HG03066 (cell line): ENCODE data around the gene MBOAT2.
"Not testable (repeated sequence)": the region's sequence is repeated elsewhere in the genome, so short reads cannot be mapped to it uniquely, and the experiment has no call there.

Source experiments
- ATAC-seq: cut with Tn5 transposase; IDR thresholded peaks from one replicate; pipeline ENCODE4 v1.9.1; 2021; ENCODE audit warnings: low read depth; ENCODE audit not compliant: unreplicated experiment

The MBOAT2 gene

DNA sequence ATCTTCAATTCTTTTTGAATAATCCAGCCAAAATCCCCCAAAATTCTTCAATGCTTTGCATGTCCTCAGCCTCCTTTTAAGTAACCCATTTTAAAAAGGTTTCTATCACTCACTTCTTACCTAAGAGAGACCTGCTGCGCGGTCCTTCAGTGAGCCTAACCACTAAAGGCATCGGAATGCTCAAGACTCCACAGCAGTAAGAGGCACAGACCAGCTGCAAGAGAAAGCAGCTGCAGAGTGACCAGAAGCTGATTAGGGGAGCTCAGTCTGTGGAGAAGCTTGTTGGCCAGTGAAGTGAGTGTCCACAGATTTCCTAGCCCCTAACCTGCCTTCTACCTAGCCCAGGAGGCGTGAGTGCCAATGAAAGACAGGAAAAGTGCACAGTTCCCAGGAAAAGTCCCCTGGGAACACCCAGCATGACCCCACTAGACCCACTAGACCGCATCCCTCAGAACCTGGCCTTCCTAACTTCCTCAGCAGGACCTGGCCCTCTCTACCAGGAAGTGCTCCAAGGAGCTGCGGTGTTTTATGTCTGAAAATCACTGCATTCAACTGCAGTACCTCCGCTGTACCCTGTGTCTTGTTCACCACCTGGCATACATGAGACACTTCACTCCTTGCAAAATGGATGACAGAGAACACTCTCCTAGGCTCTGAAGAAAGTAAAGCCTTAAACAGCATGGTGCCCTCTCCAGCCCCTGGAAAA lies 10.1 kb downstream of the MBOAT2 start:
- ATAC-seq = no peak

DNA sequence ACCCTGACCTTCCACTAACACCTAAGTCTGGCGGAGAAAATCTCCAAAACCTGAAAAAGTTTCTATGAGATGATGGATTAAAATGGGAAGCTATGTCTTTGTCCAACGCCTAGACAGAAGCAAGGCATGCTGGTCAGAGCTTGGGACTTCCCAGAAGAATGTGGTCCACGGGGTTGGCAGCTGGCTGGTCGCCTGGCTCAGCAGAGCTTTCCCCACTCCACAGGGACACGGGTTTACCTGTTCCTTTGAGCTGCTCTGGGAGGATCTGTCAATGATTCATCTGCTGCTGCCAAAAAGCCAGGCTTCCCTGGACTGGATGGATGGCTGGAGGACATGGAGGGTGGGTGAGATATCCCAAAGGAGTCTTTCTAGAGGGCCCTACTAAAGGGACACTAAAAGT lies 10.8 kb downstream of the MBOAT2 start:
- no peak for ATAC-seq

DNA sequence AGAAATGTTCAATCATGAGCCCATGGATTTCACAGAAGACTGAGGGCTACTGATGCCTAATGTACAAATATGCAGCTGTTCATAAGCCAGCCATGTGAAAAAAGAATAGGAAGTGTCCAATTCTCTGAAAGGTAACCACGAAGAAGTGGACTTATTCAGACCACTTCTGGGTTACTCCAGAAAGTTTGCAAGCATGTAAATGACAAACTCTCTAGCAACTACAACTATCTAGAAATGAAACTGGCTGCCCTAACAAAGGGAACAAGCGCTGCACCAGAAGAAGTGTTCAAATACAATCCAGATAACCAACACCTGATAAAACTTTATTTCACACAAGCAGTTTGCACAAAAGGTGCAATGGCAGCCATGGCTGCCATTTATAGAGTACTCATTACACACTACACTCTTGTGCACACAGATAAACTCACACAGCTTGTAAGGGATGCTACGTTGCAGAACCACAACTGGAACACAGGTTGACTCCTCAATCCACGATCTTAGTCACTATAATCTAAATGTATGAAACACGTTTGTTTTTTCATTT lies 13.9 kb downstream of the MBOAT2 start:
- no peak for ATAC-seq

DNA sequence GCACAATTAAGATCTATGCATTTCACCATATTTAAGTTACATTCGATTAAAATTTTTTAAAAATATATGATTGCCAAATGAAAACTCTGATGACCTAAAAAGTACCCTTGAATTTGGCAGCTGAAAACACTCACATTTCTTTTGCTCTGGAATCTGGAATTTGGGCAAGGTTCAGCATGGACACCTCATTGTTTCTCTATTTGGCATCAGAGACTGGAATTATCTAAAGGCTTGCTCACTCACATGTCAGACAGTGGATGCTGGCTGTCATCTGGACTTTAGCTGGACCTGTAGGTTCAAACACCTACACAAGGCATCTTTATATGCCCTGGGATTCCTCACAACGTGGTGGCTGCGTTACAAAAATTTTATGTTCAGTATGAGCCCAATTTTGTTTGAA lies 16.1 kb downstream of the MBOAT2 start:
- ATAC-seq = no peak

DNA sequence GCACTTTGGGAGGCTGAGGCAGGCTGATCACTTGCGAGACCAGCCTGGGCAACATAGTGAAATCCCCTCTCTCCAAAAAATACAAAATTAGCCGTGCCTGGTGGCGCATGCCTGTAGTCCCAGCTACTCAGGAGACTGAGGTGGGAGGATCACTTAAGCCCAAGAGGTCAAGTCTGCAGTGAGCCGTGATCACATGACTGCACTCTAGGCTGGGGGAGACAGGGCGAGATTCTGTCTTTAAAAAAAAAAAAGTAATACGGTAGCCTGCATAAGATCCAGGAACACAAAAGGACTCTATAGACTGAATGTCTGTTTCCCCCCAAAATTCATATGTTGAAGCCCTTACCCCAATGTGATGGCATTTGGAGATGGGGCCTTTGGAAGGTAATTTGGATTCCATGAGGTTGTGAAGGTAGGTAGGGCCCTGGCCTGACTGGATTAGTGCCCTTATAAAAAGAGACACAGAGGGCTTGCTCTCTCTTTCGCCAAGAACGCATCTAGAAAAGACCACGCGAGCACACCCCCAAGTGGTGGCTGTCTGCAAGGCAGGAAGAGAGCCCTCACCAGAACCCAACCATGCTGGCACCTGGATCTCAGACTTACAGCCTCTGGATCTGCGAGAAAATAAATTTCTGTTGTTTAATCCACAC lies 17.0 kb downstream of the MBOAT2 start:
- no peak for ATAC-seq

DNA sequence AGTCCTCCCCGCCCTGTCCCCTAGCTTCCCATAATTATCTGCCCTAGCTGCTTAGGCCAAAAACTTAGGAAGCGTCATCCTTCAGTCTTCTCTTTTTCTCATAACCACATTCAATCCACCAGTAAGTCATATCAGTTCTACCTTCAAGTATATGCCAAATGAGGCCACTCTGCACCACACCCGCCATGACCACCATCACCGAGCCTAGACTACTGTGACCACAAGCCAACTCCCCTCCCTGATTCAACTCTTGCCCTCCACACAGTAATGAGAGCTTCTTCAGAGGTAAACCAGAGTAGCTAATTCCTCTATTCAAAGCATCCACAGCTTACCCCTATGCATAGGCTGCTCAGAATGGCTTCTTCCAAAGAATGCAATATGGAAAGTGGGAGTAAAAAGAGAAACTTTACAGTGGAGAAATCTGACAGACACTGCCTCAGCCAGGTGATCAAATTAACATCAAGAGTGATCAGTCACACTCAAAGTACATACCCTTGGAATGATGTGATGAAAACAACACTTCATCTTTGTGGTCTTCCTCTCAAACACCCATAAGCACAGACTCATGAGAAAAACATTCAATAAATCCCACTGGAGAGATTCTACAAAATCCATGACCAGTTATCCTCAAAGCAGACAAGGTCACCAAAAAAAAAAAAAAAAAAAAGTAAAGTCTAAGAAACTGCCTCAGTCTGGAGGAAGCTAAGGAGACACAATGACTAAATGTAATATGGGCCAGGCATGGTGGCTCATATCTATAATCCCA lies 17.7 kb downstream of the MBOAT2 start:
- ATAC-seq = no peak

DNA sequence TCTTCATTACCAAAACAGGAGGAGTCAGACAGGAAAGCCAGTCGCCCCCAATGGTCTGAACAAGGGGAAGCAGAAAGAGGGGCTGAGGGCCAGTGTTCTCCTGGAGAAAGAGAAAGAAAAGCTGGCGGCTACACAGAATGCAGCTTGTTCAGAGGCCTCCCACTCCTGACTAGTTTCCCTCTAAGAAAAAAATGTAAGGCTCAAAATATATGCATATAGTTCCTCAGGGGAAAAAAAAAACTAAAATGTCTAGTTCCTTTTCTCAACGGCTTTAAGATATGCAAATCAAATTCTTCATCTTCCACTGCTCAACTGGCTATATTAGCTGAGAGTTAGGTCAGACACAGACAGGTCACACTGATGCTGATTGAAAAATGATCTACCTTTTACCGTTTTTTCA lies 18.6 kb downstream of the MBOAT2 start:
- ATAC-seq = no peak

DNA sequence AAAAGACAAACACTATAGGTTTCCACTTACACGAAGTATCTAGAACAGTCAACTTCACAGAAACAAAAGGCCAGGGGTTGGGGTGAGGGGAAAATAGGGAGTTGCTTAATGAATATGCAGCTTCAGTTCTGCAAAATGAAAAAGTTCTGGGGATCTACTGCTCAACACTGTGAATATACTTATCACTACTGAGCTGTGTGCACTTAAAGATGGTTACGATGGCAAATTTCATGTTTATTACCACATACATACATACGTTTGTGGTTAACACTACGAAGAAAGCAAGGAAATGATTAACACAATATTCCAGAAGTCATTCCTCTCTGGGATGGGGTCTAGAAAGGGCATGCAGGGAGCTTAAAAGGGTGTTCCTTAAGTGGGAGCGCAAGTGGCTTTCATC lies 19.3 kb downstream of the MBOAT2 start:
- no peak for ATAC-seq

DNA sequence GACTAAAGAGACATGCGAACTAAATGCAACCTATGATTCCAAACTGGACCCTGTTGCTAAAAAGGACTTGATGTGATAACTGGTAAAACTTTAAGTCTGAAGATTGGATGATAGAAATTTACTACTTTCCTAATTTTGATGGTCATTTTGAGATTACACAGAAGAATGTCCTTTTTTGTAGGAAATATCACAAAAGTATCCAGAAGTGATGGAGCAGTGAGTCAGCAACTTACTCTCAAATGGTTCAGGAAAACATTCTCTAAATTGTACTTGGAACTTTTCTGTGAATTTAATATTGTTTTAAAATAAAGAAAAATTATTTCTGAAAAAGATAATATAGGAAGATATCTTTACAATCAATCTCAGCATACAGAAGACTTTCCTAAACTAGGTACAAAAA lies 19.9 kb downstream of the MBOAT2 start:
- ATAC-seq = no peak

DNA sequence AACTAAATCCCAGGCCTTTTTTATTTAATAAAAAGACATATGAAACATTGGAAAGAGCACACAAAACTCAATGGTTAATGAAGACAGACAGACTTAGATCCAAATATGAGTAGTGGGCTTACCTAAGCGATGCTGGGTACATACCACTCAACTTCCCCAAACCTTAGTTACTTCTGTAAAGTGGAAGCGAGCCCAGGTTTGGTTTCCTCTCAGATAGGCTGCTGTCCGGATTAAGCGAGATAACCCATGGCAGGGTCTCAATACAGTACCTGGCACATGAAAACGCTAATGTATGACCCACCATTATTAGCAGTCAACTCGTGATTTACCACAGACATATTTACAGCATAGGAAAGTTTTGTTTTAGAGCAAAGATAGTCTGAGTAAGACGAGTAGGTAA lies 21.6 kb downstream of the MBOAT2 start:
- no peak for ATAC-seq

DNA sequence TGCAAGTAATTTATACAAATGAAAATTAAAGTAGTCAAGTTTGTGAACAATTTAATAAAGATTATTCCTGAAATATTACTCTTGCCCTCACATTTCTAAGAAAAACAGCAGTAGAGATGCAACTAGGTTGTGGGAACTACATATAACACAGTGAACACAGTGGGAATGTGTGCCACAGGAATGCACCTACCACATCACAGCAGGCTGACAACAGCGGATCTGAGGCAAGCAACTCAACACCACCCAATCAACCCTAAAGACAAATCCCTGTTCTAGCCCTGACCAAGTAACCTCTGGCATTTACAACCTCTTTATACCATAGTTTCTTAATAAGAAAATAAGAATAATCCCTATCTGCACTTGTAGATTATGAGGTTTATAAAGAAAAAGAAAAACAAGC lies 23.4 kb downstream of the MBOAT2 start:
- no peak for ATAC-seq

DNA sequence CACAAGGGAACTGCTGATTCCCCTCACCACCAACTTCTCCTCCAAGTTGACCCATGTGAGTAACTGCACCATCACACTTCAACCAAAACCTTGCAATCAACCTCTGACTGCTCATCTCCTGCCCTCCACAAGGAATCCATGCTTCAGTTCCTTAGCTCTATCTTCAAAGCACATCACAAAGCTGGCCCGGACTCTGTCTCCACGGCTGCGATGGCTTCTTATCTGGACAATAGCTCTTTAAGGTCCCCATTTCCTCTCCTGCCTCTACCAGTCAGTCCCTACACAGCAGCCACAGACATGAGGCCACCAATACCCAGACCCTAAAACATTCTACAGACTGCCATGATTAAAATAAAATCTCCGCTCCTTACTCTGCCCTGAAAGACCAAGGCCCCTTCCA lies 25.7 kb downstream of the MBOAT2 start:
- no peak for ATAC-seq

DNA sequence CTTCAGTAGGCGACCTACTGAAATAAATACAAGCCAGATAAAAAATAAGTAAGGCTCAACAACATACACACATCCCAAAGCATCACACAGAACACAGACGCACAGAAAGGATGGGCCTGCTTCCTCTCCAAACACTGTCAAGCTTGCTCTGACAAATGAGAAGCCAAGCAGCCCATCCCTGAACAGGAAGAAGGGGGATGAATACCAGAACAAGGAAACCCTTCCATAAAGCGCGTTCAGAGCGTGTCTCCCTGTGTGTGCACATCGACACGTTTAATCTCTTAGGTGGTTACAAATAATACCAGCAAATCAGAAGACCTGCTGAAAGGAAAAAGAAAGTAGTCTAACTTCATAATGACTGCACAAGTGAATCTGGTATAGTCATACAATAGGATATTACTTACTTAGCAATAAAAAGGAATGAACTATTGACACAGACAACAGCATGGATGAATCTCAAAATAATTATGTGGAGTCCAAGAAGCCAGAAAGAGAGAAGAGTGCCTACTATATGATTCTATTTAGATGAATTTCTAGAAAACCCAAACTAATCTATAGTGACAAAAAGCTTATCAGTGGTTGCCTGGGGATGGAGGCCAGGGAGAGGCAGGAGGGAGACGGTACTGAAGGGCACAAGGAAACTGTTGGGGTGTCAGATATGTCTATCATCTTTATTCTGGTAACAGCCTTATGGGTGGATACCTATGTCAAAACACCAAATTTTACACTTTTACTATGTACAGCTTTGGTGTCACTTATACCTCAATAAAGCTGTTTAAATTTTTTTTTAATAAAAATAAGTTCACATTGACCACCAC lies 26.8 kb downstream of the MBOAT2 start:
- no peak for ATAC-seq

DNA sequence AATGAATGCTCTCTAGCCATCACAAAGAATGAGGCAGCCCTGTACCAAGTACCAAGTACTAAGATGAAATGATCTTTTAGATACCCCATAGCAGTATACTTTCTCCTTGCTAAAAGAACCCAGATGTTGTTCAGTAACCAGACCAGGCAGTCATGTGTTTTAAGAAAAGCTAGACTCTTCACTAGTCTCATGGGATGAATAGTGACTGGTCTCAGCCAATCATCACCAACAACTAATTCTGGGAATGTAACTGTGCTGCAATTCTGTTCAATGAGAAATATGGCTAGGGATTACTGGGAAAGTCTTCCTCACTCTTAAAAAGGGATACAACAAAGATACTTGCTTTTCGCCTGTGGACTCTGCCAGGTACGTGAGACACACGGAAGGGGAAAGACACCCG lies 29.5 kb downstream of the MBOAT2 start:
- ATAC-seq = no peak

DNA sequence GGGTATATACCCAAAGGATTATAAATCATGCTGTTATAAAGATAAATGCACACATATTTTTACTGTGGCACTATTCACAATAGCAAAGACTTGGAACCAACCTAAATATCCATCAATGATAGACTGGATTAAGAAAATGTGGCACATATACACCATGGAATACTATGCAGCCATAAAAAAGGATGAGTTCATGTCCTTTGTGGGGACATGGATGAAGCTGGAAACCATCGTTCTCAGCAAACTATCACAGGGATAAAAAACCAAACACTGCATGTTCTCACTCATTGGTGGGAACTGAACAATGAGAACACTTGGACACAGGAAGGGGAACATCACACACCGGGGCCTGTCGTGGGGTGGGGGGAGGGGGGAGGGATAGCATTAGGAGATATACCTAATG lies 30.5 kb downstream of the MBOAT2 start:
- not testable (repeated sequence) for ATAC-seq

DNA sequence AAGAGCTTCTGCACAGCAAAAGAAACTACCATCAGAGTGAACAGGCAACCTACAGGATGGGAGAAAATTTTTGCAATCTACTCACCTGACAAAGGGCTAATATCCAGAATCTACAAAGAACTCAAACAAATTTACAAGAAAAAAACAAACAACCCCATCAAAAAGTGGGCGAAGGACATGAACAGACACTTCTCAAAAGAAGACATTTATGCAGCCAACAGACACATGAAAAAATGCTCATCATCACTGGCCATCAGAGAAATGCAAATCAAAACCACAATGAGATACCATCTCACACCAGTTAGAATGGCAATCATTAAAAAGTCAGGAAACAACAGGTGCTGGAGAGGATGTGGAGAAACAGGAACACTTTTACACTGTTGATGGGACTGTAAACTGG lies 30.9 kb downstream of the MBOAT2 start:
- not testable (repeated sequence) for ATAC-seq

DNA sequence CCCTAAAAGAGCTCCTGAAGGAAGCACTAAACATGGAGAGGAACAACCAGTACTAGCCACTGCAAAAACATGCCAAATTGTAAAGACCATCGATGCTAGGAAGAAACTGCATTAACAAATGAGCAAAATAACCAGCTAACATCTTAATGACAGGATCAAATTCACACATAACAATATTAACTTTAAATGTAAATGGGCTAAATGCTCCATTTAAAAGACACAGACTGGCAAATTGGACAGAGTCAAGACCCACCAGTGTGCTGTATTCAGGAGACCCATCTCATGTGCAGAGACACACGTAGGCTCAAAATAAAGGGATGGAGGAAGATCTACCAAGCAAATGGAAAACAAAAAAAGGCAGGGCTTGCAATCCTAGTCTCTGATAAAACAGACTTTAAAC lies 34.1 kb downstream of the MBOAT2 start:
- not testable (repeated sequence) for ATAC-seq

DNA sequence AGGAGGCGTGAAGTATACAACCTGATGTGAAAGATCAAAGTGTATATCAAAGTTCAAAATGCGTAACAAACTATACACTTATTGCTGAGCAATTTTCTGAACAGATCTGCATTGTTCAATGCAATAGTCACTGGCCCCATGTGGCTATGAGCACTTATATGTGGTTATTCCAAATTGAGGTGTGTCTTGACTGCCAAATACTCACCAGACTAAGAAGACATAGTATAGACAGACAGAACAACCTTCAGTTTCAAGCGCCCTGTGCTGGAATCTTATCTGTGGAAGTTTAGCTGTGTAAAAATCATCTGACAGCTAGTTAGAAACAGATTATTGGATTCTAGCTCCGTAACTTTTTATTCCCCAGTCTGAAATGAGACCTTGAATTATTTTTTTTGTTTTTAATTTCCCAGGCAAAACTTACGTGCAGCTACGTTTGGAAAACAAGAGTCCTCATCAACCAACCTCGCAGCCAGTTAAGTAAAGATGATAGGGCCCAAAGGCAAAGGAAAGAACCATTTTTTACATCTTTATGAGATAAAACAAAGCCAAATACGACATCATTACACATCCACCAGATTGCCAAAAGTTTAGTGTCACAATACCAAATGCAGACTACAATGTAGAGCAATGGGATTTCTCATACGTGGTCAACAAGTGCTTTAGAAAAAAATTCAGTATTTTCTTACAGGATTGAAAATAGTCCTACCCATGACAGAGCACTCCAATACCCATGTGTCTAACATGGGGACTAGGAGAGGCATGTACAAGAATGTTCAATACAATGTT lies 37.2 kb downstream of the MBOAT2 start:
- ATAC-seq = no peak

DNA sequence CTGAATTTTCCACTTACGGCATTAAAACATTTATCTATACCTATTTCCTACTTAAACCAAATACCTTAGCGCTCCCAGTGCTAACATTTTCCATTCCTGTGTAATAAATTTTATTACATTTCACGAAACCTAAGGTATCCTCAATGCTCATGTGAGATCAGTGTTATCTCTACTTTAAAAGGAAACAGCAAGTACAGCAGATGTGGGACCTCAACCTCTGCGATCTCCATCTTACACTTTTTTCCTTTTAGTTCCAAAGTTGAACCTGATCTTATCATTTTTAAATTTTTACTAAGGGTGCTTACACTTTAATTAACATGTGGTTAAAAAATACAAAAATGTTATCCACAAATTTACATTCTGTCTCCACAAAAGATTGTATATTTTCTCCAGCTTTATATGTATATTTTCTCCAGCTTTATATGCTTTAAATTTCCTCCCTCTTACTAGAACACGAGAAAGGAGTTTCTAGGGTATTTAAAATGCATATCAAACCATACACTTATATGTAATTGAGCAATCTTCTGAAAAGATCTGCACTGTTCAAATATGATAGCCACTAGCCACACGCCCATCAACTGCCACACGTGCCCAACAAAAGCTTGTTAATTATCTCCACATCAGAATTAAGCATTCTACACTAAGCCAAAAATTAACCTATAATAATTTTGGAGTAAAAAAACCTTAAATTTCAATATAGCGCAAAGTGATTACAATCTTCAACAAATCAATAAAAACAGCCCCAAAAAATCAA lies 38.1 kb downstream of the MBOAT2 start:
- ATAC-seq = no peak
